ENCODE results near the gene RBM4B.

- TF ChIP-seq CTCF (conservative IDR thresholded peaks at IDR 0.05; ENCODE audit: low read depth in 2 of 2) (no peak), EZH2 (IDR thresholded peaks at IDR 0.05; ENCODE audit: low read depth, unreplicated experiment) (no peak), POLR2AphosphoS5 (IDR thresholded peaks at IDR 0.05; ENCODE audit: low read depth) (no peak), CREB1 (CRISPR knock-in tag; IDR thresholded peaks at IDR 0.05; ENCODE audit: low read depth) (no peak), EZH2phosphoT487 (IDR thresholded peaks at IDR 0.05; ENCODE audit: unreplicated experiment) (no peak), ETS1 (IDR thresholded peaks at IDR 0.05) (no peak)
- TF ChIP-seq, protein P1, sequence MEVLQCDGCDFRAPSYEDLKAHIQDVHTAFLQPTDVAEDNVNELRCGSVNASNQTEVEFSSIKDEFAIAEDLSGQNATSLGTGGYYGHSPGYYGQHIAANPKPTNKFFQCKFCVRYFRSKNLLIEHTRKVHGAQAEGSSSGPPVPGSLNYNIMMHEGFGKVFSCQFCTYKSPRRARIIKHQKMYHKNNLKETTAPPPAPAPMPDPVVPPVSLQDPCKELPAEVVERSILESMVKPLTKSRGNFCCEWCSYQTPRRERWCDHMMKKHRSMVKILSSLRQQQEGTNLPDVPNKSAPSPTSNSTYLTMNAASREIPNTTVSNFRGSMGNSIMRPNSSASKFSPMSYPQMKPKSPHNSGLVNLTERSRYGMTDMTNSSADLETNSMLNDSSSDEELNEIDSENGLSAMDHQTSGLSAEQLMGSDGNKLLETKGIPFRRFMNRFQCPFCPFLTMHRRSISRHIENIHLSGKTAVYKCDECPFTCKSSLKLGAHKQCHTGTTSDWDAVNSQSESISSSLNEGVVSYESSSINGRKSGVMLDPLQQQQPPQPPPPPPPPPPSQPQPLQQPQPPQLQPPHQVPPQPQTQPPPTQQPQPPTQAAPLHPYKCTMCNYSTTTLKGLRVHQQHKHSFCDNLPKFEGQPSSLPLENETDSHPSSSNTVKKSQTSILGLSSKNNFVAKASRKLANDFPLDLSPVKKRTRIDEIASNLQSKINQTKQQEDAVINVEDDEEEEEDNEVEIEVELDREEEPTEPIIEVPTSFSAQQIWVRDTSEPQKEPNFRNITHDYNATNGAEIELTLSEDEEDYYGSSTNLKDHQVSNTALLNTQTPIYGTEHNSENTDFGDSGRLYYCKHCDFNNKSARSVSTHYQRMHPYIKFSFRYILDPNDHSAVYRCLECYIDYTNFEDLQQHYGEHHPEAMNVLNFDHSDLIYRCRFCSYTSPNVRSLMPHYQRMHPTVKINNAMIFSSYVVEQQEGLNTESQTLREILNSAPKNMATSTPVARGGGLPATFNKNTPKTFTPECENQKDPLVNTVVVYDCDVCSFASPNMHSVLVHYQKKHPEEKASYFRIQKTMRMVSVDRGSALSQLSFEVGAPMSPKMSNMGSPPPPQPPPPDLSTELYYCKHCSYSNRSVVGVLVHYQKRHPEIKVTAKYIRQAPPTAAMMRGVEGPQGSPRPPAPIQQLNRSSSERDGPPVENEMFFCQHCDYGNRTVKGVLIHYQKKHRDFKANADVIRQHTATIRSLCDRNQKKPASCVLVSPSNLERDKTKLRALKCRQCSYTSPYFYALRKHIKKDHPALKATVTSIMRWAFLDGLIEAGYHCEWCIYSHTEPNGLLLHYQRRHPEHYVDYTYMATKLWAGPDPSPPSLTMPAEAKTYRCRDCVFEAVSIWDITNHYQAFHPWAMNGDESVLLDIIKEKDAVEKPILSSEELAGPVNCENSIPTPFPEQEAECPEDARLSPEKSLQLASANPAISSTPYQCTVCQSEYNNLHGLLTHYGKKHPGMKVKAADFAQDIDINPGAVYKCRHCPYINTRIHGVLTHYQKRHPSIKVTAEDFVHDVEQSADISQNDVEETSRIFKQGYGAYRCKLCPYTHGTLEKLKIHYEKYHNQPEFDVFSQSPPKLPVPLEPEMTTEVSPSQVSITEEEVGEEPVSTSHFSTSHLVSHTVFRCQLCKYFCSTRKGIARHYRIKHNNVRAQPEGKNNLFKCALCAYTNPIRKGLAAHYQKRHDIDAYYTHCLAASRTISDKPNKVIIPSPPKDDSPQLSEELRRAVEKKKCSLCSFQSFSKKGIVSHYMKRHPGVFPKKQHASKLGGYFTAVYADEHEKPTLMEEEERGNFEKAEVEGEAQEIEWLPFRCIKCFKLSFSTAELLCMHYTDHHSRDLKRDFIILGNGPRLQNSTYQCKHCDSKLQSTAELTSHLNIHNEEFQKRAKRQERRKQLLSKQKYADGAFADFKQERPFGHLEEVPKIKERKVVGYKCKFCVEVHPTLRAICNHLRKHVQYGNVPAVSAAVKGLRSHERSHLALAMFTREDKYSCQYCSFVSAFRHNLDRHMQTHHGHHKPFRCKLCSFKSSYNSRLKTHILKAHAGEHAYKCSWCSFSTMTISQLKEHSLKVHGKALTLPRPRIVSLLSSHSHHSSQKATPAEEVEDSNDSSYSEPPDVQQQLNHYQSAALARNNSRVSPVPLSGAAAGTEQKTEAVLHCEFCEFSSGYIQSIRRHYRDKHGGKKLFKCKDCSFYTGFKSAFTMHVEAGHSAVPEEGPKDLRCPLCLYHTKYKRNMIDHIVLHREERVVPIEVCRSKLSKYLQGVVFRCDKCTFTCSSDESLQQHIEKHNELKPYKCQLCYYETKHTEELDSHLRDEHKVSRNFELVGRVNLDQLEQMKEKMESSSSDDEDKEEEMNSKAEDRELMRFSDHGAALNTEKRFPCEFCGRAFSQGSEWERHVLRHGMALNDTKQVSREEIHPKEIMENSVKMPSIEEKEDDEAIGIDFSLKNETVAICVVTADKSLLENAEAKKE (CRISPR knock-in tag; IDR thresholded peaks at IDR 0.05), result no peak
- TF ChIP-seq, protein P2, sequence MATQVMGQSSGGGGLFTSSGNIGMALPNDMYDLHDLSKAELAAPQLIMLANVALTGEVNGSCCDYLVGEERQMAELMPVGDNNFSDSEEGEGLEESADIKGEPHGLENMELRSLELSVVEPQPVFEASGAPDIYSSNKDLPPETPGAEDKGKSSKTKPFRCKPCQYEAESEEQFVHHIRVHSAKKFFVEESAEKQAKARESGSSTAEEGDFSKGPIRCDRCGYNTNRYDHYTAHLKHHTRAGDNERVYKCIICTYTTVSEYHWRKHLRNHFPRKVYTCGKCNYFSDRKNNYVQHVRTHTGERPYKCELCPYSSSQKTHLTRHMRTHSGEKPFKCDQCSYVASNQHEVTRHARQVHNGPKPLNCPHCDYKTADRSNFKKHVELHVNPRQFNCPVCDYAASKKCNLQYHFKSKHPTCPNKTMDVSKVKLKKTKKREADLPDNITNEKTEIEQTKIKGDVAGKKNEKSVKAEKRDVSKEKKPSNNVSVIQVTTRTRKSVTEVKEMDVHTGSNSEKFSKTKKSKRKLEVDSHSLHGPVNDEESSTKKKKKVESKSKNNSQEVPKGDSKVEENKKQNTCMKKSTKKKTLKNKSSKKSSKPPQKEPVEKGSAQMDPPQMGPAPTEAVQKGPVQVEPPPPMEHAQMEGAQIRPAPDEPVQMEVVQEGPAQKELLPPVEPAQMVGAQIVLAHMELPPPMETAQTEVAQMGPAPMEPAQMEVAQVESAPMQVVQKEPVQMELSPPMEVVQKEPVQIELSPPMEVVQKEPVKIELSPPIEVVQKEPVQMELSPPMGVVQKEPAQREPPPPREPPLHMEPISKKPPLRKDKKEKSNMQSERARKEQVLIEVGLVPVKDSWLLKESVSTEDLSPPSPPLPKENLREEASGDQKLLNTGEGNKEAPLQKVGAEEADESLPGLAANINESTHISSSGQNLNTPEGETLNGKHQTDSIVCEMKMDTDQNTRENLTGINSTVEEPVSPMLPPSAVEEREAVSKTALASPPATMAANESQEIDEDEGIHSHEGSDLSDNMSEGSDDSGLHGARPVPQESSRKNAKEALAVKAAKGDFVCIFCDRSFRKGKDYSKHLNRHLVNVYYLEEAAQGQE (IDR thresholded peaks at IDR 0.05; ENCODE audit: unreplicated experiment), result no peak
Observed at GRCh38 chr11:66680966-66681645, 3.4 kb upstream of the RBM4B start.
